Measurements from ENCODE around the gene AOPEP.

DNA sequence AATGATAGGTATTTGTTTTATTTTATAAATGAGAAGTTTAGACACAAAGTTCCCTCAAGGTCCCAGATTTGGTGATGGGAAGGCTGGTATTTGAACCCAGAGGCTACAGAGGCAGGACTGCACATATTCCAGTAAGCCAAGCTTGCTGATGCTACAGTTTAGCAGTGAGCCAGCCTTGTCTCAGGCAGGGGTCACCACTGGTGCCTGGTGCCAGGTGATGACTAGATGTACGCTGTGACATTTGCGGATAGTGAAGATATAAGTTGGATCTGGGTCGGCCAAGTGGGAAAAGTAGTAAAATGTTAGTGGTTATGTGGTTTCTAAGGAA is 143.9 kb downstream of the AOPEP start:
- no peak for TF ChIP-seq EZH2 (optimal IDR thresholded peaks at IDR 0.05; ENCODE audit: low read depth, low read length)
- TF ChIP-seq, protein P1, sequence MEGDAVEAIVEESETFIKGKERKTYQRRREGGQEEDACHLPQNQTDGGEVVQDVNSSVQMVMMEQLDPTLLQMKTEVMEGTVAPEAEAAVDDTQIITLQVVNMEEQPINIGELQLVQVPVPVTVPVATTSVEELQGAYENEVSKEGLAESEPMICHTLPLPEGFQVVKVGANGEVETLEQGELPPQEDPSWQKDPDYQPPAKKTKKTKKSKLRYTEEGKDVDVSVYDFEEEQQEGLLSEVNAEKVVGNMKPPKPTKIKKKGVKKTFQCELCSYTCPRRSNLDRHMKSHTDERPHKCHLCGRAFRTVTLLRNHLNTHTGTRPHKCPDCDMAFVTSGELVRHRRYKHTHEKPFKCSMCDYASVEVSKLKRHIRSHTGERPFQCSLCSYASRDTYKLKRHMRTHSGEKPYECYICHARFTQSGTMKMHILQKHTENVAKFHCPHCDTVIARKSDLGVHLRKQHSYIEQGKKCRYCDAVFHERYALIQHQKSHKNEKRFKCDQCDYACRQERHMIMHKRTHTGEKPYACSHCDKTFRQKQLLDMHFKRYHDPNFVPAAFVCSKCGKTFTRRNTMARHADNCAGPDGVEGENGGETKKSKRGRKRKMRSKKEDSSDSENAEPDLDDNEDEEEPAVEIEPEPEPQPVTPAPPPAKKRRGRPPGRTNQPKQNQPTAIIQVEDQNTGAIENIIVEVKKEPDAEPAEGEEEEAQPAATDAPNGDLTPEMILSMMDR (IDR thresholded peaks at IDR 0.05; ENCODE audit: low read length) = no peak

All from MM.1S (cell line).